SK-N-SH (cell line): ENCODE measurements around the gene STK39. TPM values are rescaled to one million over a fixed set of nuclear protein-coding genes. Genes with fewer than 3 reads are reported as not detected.

ENCODE experiments used
- CTCF ChIA-PET: fragments of 300-600, 350-600 bp; formaldehyde crosslinking; extraction: SDS; loops from one replicate; lab custom pipeline; 2021; lab: Yijun Ruan, JAX
- POLR2A ChIA-PET: fragments of 350-600 bp; sonication (Branson Sonifier 250); formaldehyde crosslinking; extraction: SDS; loops from one replicate; lab custom pipeline; 2020; ENCODE audit warnings: antibody characterized with exemption, inconsistent platforms; lab: Yijun Ruan, JAX
- DNase-seq: peaks from one replicate; pipeline ENCODE4 v3.0.0; 2012
- H2AFZ ChIP-seq: fragments of 200-600 bp; sonication (generic); 2 replicates; pipeline ENCODE4 v1.8.1; 2016; ENCODE audit warnings: antibody characterized with exemption, mild to moderate bottlenecking, low read depth
- H3F3A ChIP-seq: fragments of 200-600 bp; sonication (generic); replicated peaks from 2 replicates; pipeline ENCODE3; 2016; ENCODE audit warnings: antibody characterized with exemption, mild to moderate bottlenecking; ENCODE audit not compliant: insufficient read depth
- H3K27ac ChIP-seq, 2 experiments: fragments of 200-500 bp in 1 of 2; fragments of 200-600 bp in 1 of 2; sonication (Bioruptor generic) in 1 of 2; sonication (generic), shearing (Covaris generic) in 1 of 2; 2 replicates each; pipeline versions ENCODE4 v1.5.1 to v1.6.1; 2014 to 2016; ENCODE audit warnings: low read depth in 2 of 2, inconsistent platforms in 1 of 2, low read length in 1 of 2, mild to moderate bottlenecking in 1 of 2, mixed read lengths in 1 of 2
- H3K27me3 ChIP-seq: fragments of 200-600 bp; sonication (generic), shearing (Covaris generic); 2 replicates; pipeline ENCODE4 v1.6.1; 2016; ENCODE audit warnings: mixed run types; ENCODE audit not compliant: insufficient read depth
- H3K36me3 ChIP-seq, 2 experiments: fragments of 200-500 bp in 1 of 2; fragments of 200-600 bp in 1 of 2; sonication (Bioruptor generic) in 1 of 2; sonication (generic) in 1 of 2; replicated peaks in 1 of 2; 2 replicates each; pipeline versions ENCODE3 to v1.5.1; 2014 to 2016; ENCODE audit warnings: low read length in 1 of 2, mild to moderate bottlenecking in 1 of 2; ENCODE audit not compliant: insufficient read depth in 2 of 2, control insufficient read depth in 1 of 2
- H3K4me1 ChIP-seq, 2 experiments: fragments of 200-500 bp in 1 of 2; fragments of 200-600 bp in 1 of 2; sonication (Bioruptor generic) in 1 of 2; sonication (generic), shearing (Covaris generic) in 1 of 2; 2 replicates each; pipeline versions ENCODE4 v1.5.1 to v1.6.1; 2014 to 2016; ENCODE audit warnings: low read depth in 1 of 2, low read length in 1 of 2, mixed run types in 1 of 2; ENCODE audit not compliant: insufficient read depth in 2 of 2, control insufficient read depth in 1 of 2
- H3K4me2 ChIP-seq: fragments of 200-600 bp; sonication (generic), shearing (Covaris generic); 2 replicates; pipeline ENCODE4 v1.6.1; 2017; ENCODE audit warnings: mixed run types
- H3K4me3 ChIP-seq, 2 experiments: fragments of 200-500 bp in 1 of 2; fragments of 200-600 bp in 1 of 2; sonication (Bioruptor generic) in 1 of 2; sonication (generic), shearing (Covaris generic) in 1 of 2; 2 replicates each; pipeline versions ENCODE4 v1.5.1 to v1.8.1; 2014 to 2016; ENCODE audit warnings: low read depth in 2 of 2, inconsistent platforms in 1 of 2, low read length in 1 of 2, mild to moderate bottlenecking in 1 of 2, mixed read lengths in 1 of 2, moderate library complexity in 1 of 2
- H3K79me2 ChIP-seq: fragments of 200-600 bp; sonication (generic); 2 replicates; pipeline ENCODE4 v1.8.1; 2017; ENCODE audit warnings: mild to moderate bottlenecking; ENCODE audit not compliant: insufficient read depth
- H3K9ac ChIP-seq: fragments of 200-600 bp; sonication (generic); 2 replicates; pipeline ENCODE4 v1.6.1; 2017; ENCODE audit warnings: mixed run types
- H3K9me2 ChIP-seq: fragments of 200-600 bp; sonication (generic); 2 replicates; pipeline ENCODE4 v1.6.1; 2017; ENCODE audit warnings: mixed run types
- H3K9me3 ChIP-seq: fragments of 200-600 bp; sonication (generic); 2 replicates; pipeline ENCODE4 v1.6.1; 2017; ENCODE audit warnings: mixed run types, mild to moderate bottlenecking, moderate library complexity
- H4K20me1 ChIP-seq: fragments of 200-600 bp; sonication (generic); 2 replicates; pipeline ENCODE4 v1.6.1; 2017; ENCODE audit warnings: mild to moderate bottlenecking, mixed run types; ENCODE audit not compliant: insufficient read depth
- CHD2 ChIP-seq: fragments of 150-350 bp; IDR thresholded peaks from 2 replicates; pipeline ENCODE4 v1.6.1; 2018; ENCODE audit warnings: low read length; ENCODE audit not compliant: partially characterized antibody
- IRF3 ChIP-seq: fragments of 150-350 bp; IDR thresholded peaks from 2 replicates; pipeline ENCODE4 v1.6.1; 2016; ENCODE audit warnings: mild to moderate bottlenecking, low read depth, low read length
- PBX3 ChIP-seq: IDR thresholded peaks from 2 replicates; pipeline ENCODE4; 2012
- RAD21 ChIP-seq: IDR thresholded peaks from 2 replicates; pipeline ENCODE4 v1.6.1; 2012; ENCODE audit warnings: mild to moderate bottlenecking, low read length
- RCOR1 ChIP-seq: fragments of 150-350 bp; IDR thresholded peaks from 2 replicates; pipeline ENCODE4 v1.6.1; 2017; ENCODE audit warnings: antibody characterized with exemption, low read length
- SIN3A ChIP-seq: IDR thresholded peaks from 2 replicates; pipeline ENCODE4 v1.6.1; 2012; ENCODE audit warnings: low read depth, mild to moderate bottlenecking, low read length, moderate library complexity, borderline replicate concordance
- USF2 ChIP-seq: fragments of 150-350 bp; IDR thresholded peaks from 2 replicates; pipeline ENCODE4 v1.6.1; 2017; ENCODE audit warnings: antibody characterized with exemption, low read length, low read depth, borderline replicate concordance
- WGBS: methylation state at CpG from one replicate; pipeline ENCODE4 v1.1.6; 2017; ENCODE audit warnings: low lambda C conversion rate; 5-methylcytosine and 5-hydroxymethylcytosine counted together
- polyA plus RNA-seq, 3 experiments: library from polyadenylated mRNA; depleted of rRNA; stranded (reverse); fragments of >200 nt; gene quantifications; 2 replicates each; pipeline ENCODE4 v1.2.3, GENCODE V29; 2012
- TF ChIP-seq, protein P1 (sequence below): fragments of 200-600 bp; sonication (generic); IDR thresholded peaks from 2 replicates; pipeline ENCODE4 v1.6.1; 2017; ENCODE audit warnings: antibody characterized with exemption, mild to moderate bottlenecking, moderate library complexity
- TF ChIP-seq, protein P2 (sequence below): IDR thresholded peaks from 2 replicates; pipeline ENCODE4 v1.6.1; 2012; ENCODE audit warnings: mild to moderate bottlenecking, low read depth, low read length, moderate library complexity
- TF ChIP-seq, protein P3 (sequence below): IDR thresholded peaks from 2 replicates; pipeline ENCODE4 v1.4.0; 2012; ENCODE audit warnings: low read depth

STK39 gene
- polyA plus RNA-seq, 1 of the 3 experiments (the other 2 are of a cell fraction), result 9.6 TPM

DNA sequence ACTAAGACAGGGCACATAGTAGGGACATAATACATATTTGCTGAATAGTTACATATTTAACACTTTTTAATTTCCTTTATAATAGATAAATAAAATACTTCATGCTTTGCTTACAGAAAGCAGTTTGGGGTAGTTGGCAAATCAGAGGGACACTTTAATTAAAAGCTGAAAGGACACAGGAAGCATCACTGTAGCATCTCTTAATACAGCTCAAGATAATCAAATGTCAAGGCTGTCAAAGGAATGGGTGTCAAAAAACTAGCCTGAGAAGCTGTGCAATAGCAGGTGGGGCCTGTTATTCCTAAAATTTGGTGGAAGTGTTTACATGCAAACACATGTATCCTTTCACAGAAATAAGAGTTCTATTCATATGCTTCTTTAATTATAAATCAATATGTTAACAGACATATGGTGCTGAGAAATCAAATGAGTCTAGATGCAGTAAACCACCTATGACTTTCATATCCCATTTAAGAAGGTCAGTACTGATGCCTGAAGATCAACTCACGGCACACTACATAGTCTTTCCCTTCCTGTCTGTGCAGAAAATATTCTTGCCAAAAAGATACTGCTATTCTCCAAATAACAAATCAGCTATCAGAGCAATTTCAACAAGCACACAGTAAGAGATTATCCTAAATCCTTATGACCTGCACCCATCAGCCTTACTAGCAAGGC lies 174.6 kb downstream of the STK39 start:
- TF ChIP-seq, protein P1, sequence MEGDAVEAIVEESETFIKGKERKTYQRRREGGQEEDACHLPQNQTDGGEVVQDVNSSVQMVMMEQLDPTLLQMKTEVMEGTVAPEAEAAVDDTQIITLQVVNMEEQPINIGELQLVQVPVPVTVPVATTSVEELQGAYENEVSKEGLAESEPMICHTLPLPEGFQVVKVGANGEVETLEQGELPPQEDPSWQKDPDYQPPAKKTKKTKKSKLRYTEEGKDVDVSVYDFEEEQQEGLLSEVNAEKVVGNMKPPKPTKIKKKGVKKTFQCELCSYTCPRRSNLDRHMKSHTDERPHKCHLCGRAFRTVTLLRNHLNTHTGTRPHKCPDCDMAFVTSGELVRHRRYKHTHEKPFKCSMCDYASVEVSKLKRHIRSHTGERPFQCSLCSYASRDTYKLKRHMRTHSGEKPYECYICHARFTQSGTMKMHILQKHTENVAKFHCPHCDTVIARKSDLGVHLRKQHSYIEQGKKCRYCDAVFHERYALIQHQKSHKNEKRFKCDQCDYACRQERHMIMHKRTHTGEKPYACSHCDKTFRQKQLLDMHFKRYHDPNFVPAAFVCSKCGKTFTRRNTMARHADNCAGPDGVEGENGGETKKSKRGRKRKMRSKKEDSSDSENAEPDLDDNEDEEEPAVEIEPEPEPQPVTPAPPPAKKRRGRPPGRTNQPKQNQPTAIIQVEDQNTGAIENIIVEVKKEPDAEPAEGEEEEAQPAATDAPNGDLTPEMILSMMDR, result no peak
- TF ChIP-seq, protein P2, sequence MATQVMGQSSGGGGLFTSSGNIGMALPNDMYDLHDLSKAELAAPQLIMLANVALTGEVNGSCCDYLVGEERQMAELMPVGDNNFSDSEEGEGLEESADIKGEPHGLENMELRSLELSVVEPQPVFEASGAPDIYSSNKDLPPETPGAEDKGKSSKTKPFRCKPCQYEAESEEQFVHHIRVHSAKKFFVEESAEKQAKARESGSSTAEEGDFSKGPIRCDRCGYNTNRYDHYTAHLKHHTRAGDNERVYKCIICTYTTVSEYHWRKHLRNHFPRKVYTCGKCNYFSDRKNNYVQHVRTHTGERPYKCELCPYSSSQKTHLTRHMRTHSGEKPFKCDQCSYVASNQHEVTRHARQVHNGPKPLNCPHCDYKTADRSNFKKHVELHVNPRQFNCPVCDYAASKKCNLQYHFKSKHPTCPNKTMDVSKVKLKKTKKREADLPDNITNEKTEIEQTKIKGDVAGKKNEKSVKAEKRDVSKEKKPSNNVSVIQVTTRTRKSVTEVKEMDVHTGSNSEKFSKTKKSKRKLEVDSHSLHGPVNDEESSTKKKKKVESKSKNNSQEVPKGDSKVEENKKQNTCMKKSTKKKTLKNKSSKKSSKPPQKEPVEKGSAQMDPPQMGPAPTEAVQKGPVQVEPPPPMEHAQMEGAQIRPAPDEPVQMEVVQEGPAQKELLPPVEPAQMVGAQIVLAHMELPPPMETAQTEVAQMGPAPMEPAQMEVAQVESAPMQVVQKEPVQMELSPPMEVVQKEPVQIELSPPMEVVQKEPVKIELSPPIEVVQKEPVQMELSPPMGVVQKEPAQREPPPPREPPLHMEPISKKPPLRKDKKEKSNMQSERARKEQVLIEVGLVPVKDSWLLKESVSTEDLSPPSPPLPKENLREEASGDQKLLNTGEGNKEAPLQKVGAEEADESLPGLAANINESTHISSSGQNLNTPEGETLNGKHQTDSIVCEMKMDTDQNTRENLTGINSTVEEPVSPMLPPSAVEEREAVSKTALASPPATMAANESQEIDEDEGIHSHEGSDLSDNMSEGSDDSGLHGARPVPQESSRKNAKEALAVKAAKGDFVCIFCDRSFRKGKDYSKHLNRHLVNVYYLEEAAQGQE, result no peak
- no peak for TF ChIP-seq IRF3
- no peak overlapping the region for H3K4me2 ChIP-seq
- CTCF ChIA-PET, result no interaction called here

DNA sequence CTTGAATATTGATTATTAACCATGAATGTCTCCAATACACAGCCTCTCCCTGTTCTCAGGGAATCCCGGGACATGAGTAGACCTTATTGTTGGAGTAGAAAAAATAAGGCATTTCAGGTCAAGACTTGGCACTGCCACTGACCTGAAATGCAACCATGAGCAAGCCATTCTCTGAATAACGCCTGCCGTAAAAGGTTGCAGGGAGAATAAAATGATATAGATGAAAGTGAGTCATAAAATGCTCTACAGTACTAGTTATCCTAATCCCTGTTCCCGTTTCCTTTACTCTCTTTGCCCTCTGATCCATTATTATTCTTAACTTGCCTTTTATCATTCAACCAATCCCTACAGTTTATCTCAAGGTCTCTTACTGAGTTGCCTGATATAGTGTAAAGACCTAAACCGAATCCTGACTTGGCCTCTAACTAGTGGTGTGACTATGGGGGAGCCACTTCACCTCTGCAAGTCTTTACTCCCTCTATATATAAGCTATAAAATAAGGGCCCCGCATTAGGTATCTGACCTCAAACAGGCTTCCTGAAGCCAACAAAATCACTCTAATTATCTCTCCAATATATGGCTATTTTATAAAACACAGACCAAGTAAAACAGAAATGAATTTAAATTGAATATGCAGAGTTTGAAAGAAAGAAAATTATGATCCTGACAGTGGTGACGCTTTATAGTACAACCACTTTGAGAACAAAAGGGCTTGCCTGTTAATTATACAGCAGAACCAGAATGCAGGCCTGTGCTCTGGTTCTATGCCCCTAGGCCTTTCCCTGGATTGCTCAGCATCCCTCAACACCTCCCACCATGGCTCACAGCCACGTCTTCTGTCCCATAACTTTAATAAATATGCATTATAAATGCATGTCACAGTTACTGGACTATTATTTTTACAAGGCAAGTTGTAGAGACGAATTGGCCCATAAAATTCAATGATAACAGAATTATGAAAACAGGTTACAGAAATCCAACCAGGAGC lies 183.1 kb downstream of the STK39 start:
- CTCF ChIA-PET, result interaction anchor here (0.6 to 1.2 kb wide), 3 partner anchors 49 to 927 kb away, joined by 3 read pairs; no protein-coding TSS in a partner anchor
- Histone ChIP-seq H3K27me3 (no peaks in the 10 kb centered on the region), H3K27ac (peak overlapping the region in 1 of 2 experiments; percentile 86; a peak in 2 of 4 replicates), H3K9me3 (no peaks in the 10 kb centered on the region), H3K4me1 (peaks cover 0 to 14% of the 10 kb centered on the region in 2 experiments; a peak in 2 of 4 replicates), H3K9me2 (no peaks in the 10 kb centered on the region), H3K36me3 (peaks cover 20 to 29% of the 10 kb centered on the region in 2 experiments), H3K9ac (no peak overlapping the region), H3K79me2 (no peaks in the 10 kb centered on the region), H3K4me3 (no peak overlapping the region), H2AFZ (no peak overlapping the region), H3K4me2 (no peak overlapping the region), H4K20me1 (no peaks in the 10 kb centered on the region), H3F3A (no peaks in the 10 kb centered on the region)
- POLR2A ChIA-PET, result no interaction called here
- peak; percentile 59 for DNase-seq
- WGBS, result 91% methylated on average over 9 of the region's 9 CpGs
- peak; percentile 82 for TF ChIP-seq RCOR1
- no peak for TF ChIP-seq SIN3A
- TF ChIP-seq, protein P1, result no peak
- peak; percentile 14 for TF ChIP-seq RAD21
- TF ChIP-seq CHD2, result peak; percentile 13
- TF ChIP-seq PBX3, result no peak
- TF ChIP-seq, protein P3, sequence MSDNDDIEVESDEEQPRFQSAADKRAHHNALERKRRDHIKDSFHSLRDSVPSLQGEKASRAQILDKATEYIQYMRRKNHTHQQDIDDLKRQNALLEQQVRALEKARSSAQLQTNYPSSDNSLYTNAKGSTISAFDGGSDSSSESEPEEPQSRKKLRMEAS, result no peak
- no peak for TF ChIP-seq USF2

More for the DNA sequence above, 174.6 kb downstream of the STK39 start:
- DNase-seq, result no peak
- Histone ChIP-seq H2AFZ (no peak overlapping the region), H3K79me2 (no peaks in the 10 kb centered on the region), H3K9me3 (no peaks in the 10 kb centered on the region), H3K4me3 (no peak overlapping the region), H3K9ac (no peak overlapping the region), H3F3A (peaks cover 4% of the 10 kb centered on the region), H3K36me3 (peaks cover 20 to 24% of the 10 kb centered on the region in 2 experiments), H4K20me1 (no peaks in the 10 kb centered on the region), H3K27ac (no peak overlapping the region), H3K4me1 (no peaks in the 10 kb centered on the region; a peak in 1 of 4 replicates), H3K27me3 (no peaks in the 10 kb centered on the region), H3K9me2 (no peaks in the 10 kb centered on the region)
- 90% methylated on average over 1 of the region's 1 CpG for WGBS
- POLR2A ChIA-PET, result no interaction called here
